IMR-90 (cell line): ENCODE measurements around the gene NEURL1B. TPM values are rescaled to one million over a fixed set of nuclear protein-coding genes. Genes with fewer than 3 reads are reported as not detected.

Experiments used
- ATAC-seq: fragments of 200-7000 bp; cut with Tn5 transposase; 2 replicates; pipeline ENCODE4 v1.9.1; 2020; ENCODE audit warnings: low read depth, mild to moderate bottlenecking, moderate library complexity
- BruUV-seq: library from RNA; stranded (reverse); fragments of 400-500 nt; replicated peaks from 2 replicates; lab custom pipeline; 2021; lab: Mats Ljungman, UMichigan
- CTCF ChIA-PET: fragments of 300-600 bp; formaldehyde crosslinking; extraction: SDS; loops from one replicate; lab custom pipeline; 2021; ENCODE audit warnings: antibody characterized with exemption; lab: Yijun Ruan, JAX
- POLR2A ChIA-PET: fragments of 300-600 bp; sonication (Branson Sonifier 250); formaldehyde crosslinking; loops from one replicate; lab custom pipeline; 2022; ENCODE audit warnings: antibody characterized with exemption; ENCODE audit not compliant: unreplicated experiment; lab: Charles Lee
- DNase-seq: peaks from one replicate; pipeline ENCODE4 v3.0.0; 2013
- H2AFZ ChIP-seq: replicated peaks from 2 replicates; pipeline ENCODE3; 2013; ENCODE audit warnings: low read length, mild to moderate bottlenecking; ENCODE audit not compliant: poor library complexity
- H2AK5ac ChIP-seq: 2 replicates; pipeline ENCODE4 v1.6.1; 2013; ENCODE audit warnings: low read depth, low read length, inconsistent platforms
- H2AK9ac ChIP-seq: replicated peaks from 2 replicates; pipeline ENCODE3; 2013; ENCODE audit warnings: mild to moderate bottlenecking, low read depth, low read length, moderate library complexity; ENCODE audit not compliant: poor library complexity
- H2BK120ac ChIP-seq: 2 replicates; pipeline ENCODE4 v1.6.1; 2013; ENCODE audit warnings: low read depth, low read length, inconsistent platforms
- H2BK15ac ChIP-seq: 3 replicates; pipeline ENCODE4 v1.6.1; 2013; ENCODE audit warnings: low read depth, low read length, inconsistent platforms
- H2BK20ac ChIP-seq: 2 replicates; pipeline ENCODE4 v1.6.1; 2013; ENCODE audit warnings: low read depth, mild to moderate bottlenecking, inconsistent platforms, low read length, moderate library complexity
- H2BK5ac ChIP-seq: 2 replicates; pipeline ENCODE4 v1.6.1; 2013; ENCODE audit warnings: mild to moderate bottlenecking, low read depth, low read length, inconsistent platforms; ENCODE audit not compliant: poor library complexity, severe bottlenecking
- H3K14ac ChIP-seq: replicated peaks from 2 replicates; pipeline ENCODE4 v1.6.1; 2013; ENCODE audit warnings: low read depth, low read length, inconsistent platforms
- H3K18ac ChIP-seq: 2 replicates; pipeline ENCODE4 v1.6.1; 2013; ENCODE audit warnings: low read depth, low read length, control low read depth
- H3K23ac ChIP-seq: 2 replicates; pipeline ENCODE4 v1.6.1; 2013; ENCODE audit warnings: low read depth, low read length, inconsistent platforms
- H3K27ac ChIP-seq: 2 replicates; pipeline ENCODE4 v1.5.1; 2013; ENCODE audit warnings: mild to moderate bottlenecking, control low read depth, low read length; ENCODE audit not compliant: insufficient read depth
- H3K27me3 ChIP-seq: 2 replicates; pipeline ENCODE4 v1.6.1; 2013; ENCODE audit warnings: low read length; ENCODE audit not compliant: control insufficient read depth, insufficient read depth
- H3K36me3 ChIP-seq: 2 replicates; pipeline ENCODE4 v1.6.1; 2013; ENCODE audit warnings: low read length, mixed read lengths; ENCODE audit not compliant: control insufficient read depth, insufficient read depth
- H3K4ac ChIP-seq: 2 replicates; pipeline ENCODE4 v1.6.1; 2013; ENCODE audit warnings: low read depth, low read length, inconsistent platforms
- H3K4me1 ChIP-seq: 2 replicates; pipeline ENCODE4 v1.6.1; 2013; ENCODE audit warnings: low read length, mixed read lengths; ENCODE audit not compliant: control insufficient read depth, insufficient read depth
- H3K4me2 ChIP-seq: 2 replicates; pipeline ENCODE4 v1.6.1; 2013; ENCODE audit warnings: low read depth, mild to moderate bottlenecking, control low read depth, low read length, moderate library complexity
- H3K4me3 ChIP-seq: 2 replicates; pipeline ENCODE4 v1.5.1; 2013; ENCODE audit warnings: low read depth, mild to moderate bottlenecking, control low read depth, low read length, moderate library complexity; ENCODE audit not compliant: insufficient read depth
- H3K56ac ChIP-seq: 2 replicates; pipeline ENCODE4 v1.6.1; 2013; ENCODE audit warnings: low read length, inconsistent platforms; ENCODE audit not compliant: insufficient read depth; ENCODE audit errors: extremely low read depth
- H3K79me1 ChIP-seq, 2 experiments: 2 replicates each; pipeline ENCODE4 v1.6.1; 2013; ENCODE audit warnings: low read length in 2 of 2, inconsistent platforms in 1 of 2, low read depth in 1 of 2
- H3K9ac ChIP-seq: 2 replicates; pipeline ENCODE4 v1.6.1; 2013; ENCODE audit warnings: low read depth, low read length, control low read depth
- H3K9me1 ChIP-seq: 2 replicates; pipeline ENCODE4 v1.6.1; 2013; ENCODE audit warnings: low read length, inconsistent platforms; ENCODE audit not compliant: insufficient read depth
- H3K9me3 ChIP-seq: 2 replicates; pipeline ENCODE4 v1.6.1; 2013; ENCODE audit warnings: low read length; ENCODE audit not compliant: control insufficient read depth, insufficient read depth
- H4K20me1 ChIP-seq: 2 replicates; pipeline ENCODE4 v1.6.1; 2013; ENCODE audit warnings: low read length, inconsistent platforms; ENCODE audit not compliant: insufficient read depth
- H4K5ac ChIP-seq: 2 replicates; pipeline ENCODE4 v1.6.1; 2013; ENCODE audit warnings: mild to moderate bottlenecking, low read depth, low read length, control low read depth
- H4K8ac ChIP-seq, 2 experiments: 2 replicates each; pipeline ENCODE4 v1.6.1; 2013; ENCODE audit warnings: low read depth in 2 of 2, low read length in 2 of 2, control low read depth in 1 of 2, inconsistent platforms in 1 of 2
- H4K91ac ChIP-seq: 2 replicates; pipeline ENCODE4 v1.6.1; 2013; ENCODE audit warnings: low read depth, low read length, inconsistent platforms; ENCODE audit not compliant: insufficient read depth
- CEBPB ChIP-seq: IDR thresholded peaks from 2 replicates; pipeline ENCODE4 v1.6.1; 2012; ENCODE audit warnings: low read depth, low read length, improper control_type of control experiment
- CHD1 ChIP-seq: IDR thresholded peaks from 2 replicates; pipeline ENCODE4 v1.6.1; 2012; ENCODE audit warnings: low read depth, low read length, improper control_type of control experiment
- CTCF ChIP-seq: conservative IDR thresholded peaks from 2 replicates; pipeline ENCODE4 v1.5.1; 2012; ENCODE audit warnings: mild to moderate bottlenecking, low read depth, low read length, improper control_type of control experiment
- FOS ChIP-seq: fragments of 150-350 bp; IDR thresholded peaks from 2 replicates; pipeline ENCODE4 v1.6.1; 2016; ENCODE audit warnings: low read depth, low read length
- MAFK ChIP-seq: IDR thresholded peaks from 2 replicates; pipeline ENCODE4 v1.6.1; 2012; ENCODE audit warnings: low read depth, low read length, improper control_type of control experiment
- MXI1 ChIP-seq: IDR thresholded peaks from 2 replicates; pipeline ENCODE4 v1.6.1; 2012; ENCODE audit warnings: low read depth, mild to moderate bottlenecking, low read length, moderate library complexity, borderline replicate concordance
- NFE2L2 ChIP-seq: fragments of 150-350 bp; IDR thresholded peaks from 2 replicates; pipeline ENCODE4 v1.6.1; 2016; ENCODE audit warnings: low read depth, mild to moderate bottlenecking, low read length
- POLR2A ChIP-seq: IDR thresholded peaks from 2 replicates; pipeline ENCODE4 v1.6.1; 2012; ENCODE audit warnings: mild to moderate bottlenecking, low read depth, low read length
- RAD21 ChIP-seq: IDR thresholded peaks from 2 replicates; pipeline ENCODE4 v1.6.1; 2012; ENCODE audit warnings: low read length, improper control_type of control experiment
- RCOR1 ChIP-seq: IDR thresholded peaks from 2 replicates; pipeline ENCODE4 v1.6.1; 2012; ENCODE audit warnings: mild to moderate bottlenecking, low read length, improper control_type of control experiment; ENCODE audit not compliant: insufficient replicate concordance
- RFX5 ChIP-seq: IDR thresholded peaks from 2 replicates; pipeline ENCODE4 v1.8.0; 2012; ENCODE audit warnings: low read depth, mild to moderate bottlenecking, low read length, moderate library complexity
- SMC3 ChIP-seq: fragments of 150-350 bp; IDR thresholded peaks from 2 replicates; pipeline ENCODE4 v1.6.1; 2016; ENCODE audit warnings: low read depth, mild to moderate bottlenecking, antibody characterized with exemption, low read length, moderate library complexity
- WGBS, 2 experiments: methylation state at CpG; one replicate each; pipeline versions ENCODE4 v1.1.5 to v1.1.7; 2013; ENCODE audit warnings: missing lambda C conversion rate in 2 of 2; ENCODE audit not compliant: insufficient read length in 1 of 2; ENCODE audit errors: extremely low coverage in 2 of 2; 5-methylcytosine and 5-hydroxymethylcytosine counted together
- dilution Hi-C: fragments of 300-500 bp; cut with HindIII; formaldehyde crosslinking; loops from one replicate; pipeline ENCODE4 v1.14.3; 2018; ENCODE audit warnings: low sequenced_read_pairs; ENCODE audit not compliant: unreplicated experiment
- in situ Hi-C: fragments of 300-500 bp; cut with MboI; formaldehyde crosslinking; loops from 3 replicates; pipeline ENCODE4 v1.14.3; 2019; ENCODE audit warnings: low sequenced_read_pairs, inconsistent platforms, mixed read lengths
- intact Hi-C: fragments of 100-400 bp; cut with micrococcal nuclease; formaldehyde crosslinking; loops from 2 replicates; pipeline ENCODE4 v1.10.0; 2022
- polyA plus RNA-seq, 3 experiments: library from polyadenylated mRNA; depleted of rRNA; stranded (reverse); fragments of >200 nt; gene quantifications; 2 replicates each; pipeline ENCODE4 v1.2.3, GENCODE V29; 2012; ENCODE audit warnings: low replicate concordance in 1 of 3
- total RNA-seq: library from RNA; depleted of rRNA; stranded (reverse); fragments of >200 nt; gene quantifications from 2 replicates; pipeline ENCODE4 v1.2.3, GENCODE V29; 2012
- TF ChIP-seq, protein P1 (sequence below): fragments of 150-350 bp; IDR thresholded peaks from 2 replicates; pipeline ENCODE4 v1.6.1; 2016; ENCODE audit warnings: low read depth, mild to moderate bottlenecking, low read length, moderate library complexity, borderline replicate concordance

The NEURL1B gene
- total and polyA plus RNA-seq, 2 of the 4 experiments (the other 2 are of a cell fraction) = 1.8 to 2.8 TPM

DNA sequence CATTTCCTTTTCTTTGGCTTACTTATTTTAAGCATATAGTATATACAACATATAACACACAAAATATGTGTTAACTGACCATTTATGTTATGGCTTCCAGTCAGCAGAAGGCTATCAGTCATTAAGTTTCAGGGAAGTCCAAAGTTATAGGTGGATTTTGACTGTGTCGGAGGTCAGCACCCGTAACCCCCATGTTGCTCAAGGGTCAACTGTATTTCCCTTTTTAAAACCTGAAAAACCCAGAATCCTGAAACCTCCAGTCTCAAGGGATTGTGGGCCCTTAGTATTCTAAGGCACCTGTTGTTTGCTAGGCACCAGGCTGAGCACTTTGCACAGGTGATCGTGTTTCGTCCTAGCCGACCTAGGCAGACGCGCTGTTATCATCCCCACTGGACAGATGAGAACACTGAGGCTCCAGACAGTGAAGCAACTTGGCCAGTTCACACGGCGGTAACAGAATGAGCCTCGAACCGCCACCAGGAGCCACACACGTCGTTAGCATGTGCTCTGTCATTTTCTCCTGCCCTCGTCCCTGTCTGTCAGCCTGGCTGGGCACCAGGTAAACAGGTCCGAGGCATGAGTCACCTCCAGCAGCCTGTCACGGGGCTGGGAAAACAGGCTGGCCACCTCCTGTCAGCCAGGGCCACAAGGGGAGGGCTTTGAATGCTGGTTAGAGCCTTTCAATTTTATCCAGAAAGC is 90.1 kb downstream of the NEURL1B start (continued):
- no peak for TF ChIP-seq RCOR1
- TF ChIP-seq RFX5 = no peak
- TF ChIP-seq MXI1 = no peak
- no peak for TF ChIP-seq NFE2L2
- TF ChIP-seq SMC3 = no peak
- TF ChIP-seq CHD1 = no peak
- no peak for TF ChIP-seq POLR2A

DNA sequence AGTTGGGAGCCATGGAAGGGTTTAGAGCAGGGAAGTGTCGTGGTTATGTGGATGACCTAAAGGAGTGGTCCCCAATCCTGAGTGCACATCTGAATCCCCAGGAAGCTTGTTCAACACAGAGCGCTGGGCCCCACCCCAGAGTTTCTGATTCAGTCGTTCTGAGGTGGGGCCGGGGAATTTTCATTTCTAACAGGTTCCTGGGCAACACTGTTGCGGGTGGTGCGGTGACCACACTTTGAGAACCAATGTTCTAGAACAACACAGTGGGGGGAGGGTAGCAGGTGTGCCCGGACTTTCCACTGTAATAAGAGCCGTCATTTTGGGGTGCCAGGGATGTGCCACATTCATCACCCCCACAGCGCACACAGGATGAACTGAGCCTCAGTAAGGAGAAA is 90.6 kb downstream of the NEURL1B start:
- H2AK5ac ChIP-seq = no peak overlapping the region
- no peak overlapping the region for H2BK15ac ChIP-seq
- H3K56ac ChIP-seq = no peak overlapping the region
- H4K20me1 ChIP-seq = no peaks in the 10 kb centered on the region
- BruUV-seq = no TSS peak
- H2AFZ ChIP-seq = no peak overlapping the region
- H3K4me2 ChIP-seq = no peak overlapping the region
- intact Hi-C loops = loop anchor here (5.0 kb wide), 1 partner anchor 36 kb away; no protein-coding TSS in a partner anchor
- H3K9me3 ChIP-seq = no peaks in the 10 kb centered on the region
- POLR2A ChIA-PET = no interaction called here
- H4K8ac ChIP-seq = no peak overlapping the region
- no peaks in the 10 kb centered on the region for H3K36me3 ChIP-seq
- no peak overlapping the region for H2BK5ac ChIP-seq
- H3K14ac ChIP-seq = no peak overlapping the region
- no peak overlapping the region for H3K18ac ChIP-seq
- H3K23ac ChIP-seq = no peak overlapping the region
- in situ Hi-C loops = no loop called here
- no peak overlapping the region for H3K27ac ChIP-seq
- H3K4me1 ChIP-seq = peaks cover 18% of the 10 kb centered on the region
- H4K5ac ChIP-seq = no peak overlapping the region
- no peak overlapping the region for H3K4ac ChIP-seq
- peaks cover 2% of the 10 kb centered on the region; the same call in 1 of the 2 replicates for H3K27me3 ChIP-seq
- H2AK9ac ChIP-seq = no peak overlapping the region
- H3K79me1 ChIP-seq = no peaks in the 10 kb centered on the region; a peak in 1 of 4 replicates
- H2BK20ac ChIP-seq = no peak overlapping the region
- no peak overlapping the region for H3K9ac ChIP-seq
- H3K4me3 ChIP-seq = no peak overlapping the region
- H3K9me1 ChIP-seq = 0 out of 2 replicates have a peak, but pooled peaks cover 18% of the 10 kb centered on the region
- DNase-seq (no peak), ATAC-seq (no peak)
- 89% methylated on average over 6 of the region's 9 CpGs; no CpG with 5 or more reads in 1 of the 2 experiments for WGBS, 2 experiments
- H2BK120ac ChIP-seq = no peak overlapping the region
- CTCF ChIA-PET = no interaction called here
- H4K91ac ChIP-seq = no peak overlapping the region
- dilution Hi-C loops = no loop called here
- TF ChIP-seq RAD21 (no peak), CTCF (no peak), POLR2A (no peak), FOS (no peak), RCOR1 (no peak), MXI1 (no peak), SMC3 (no peak), CEBPB (no peak), NFE2L2 (no peak), CHD1 (no peak), MAFK (no peak), RFX5 (no peak)
- TF ChIP-seq, protein P1, sequence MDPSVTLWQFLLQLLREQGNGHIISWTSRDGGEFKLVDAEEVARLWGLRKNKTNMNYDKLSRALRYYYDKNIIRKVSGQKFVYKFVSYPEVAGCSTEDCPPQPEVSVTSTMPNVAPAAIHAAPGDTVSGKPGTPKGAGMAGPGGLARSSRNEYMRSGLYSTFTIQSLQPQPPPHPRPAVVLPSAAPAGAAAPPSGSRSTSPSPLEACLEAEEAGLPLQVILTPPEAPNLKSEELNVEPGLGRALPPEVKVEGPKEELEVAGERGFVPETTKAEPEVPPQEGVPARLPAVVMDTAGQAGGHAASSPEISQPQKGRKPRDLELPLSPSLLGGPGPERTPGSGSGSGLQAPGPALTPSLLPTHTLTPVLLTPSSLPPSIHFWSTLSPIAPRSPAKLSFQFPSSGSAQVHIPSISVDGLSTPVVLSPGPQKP = no peak
